Activated B cell treated with CpG ODN at 0.5 μM for 24 hours (primary cell): ENCODE data around the gene SAMD4A. TPM values are rescaled to one million over a fixed set of nuclear protein-coding genes. Genes with fewer than 3 reads are reported as not detected.

Source experiments
- ATAC-seq: fragments of 200-7000 bp; cut with Tn5 transposase; one replicate; pipeline ENCODE4 v1.10.0; 2021; ENCODE audit warnings: low read depth, mild to moderate bottlenecking, moderate library complexity
- CTCF ChIA-PET: fragments of 350-600 bp; sonication (Branson Sonifier 250); formaldehyde crosslinking; loops from one replicate; lab custom pipeline; 2021; ENCODE audit warnings: antibody characterized with exemption; lab: Charles Lee
- POLR2A ChIA-PET: fragments of 350-600 bp; sonication (Branson Sonifier 250); formaldehyde crosslinking; loops from one replicate; lab custom pipeline; 2021; ENCODE audit warnings: antibody characterized with exemption; lab: Charles Lee
- DNase-seq: peaks from one replicate; pipeline ENCODE4 v3.0.0; 2022
- H3K27ac Mint-ChIP-seq: one replicate; pipeline ENCODE4 v1.8.0; 2020; ENCODE audit warnings: mixed read lengths
- H3K27me3 Mint-ChIP-seq: one replicate; pipeline ENCODE4 v1.8.0; 2021; ENCODE audit warnings: mixed read lengths
- H3K36me3 Mint-ChIP-seq: one replicate; pipeline ENCODE4 v1.8.0; 2021; ENCODE audit warnings: low read depth, mixed read lengths
- H3K4me1 Mint-ChIP-seq: one replicate; pipeline ENCODE4 v1.8.0; 2021; ENCODE audit warnings: mixed read lengths
- H3K4me3 Mint-ChIP-seq: one replicate; pipeline ENCODE4 v1.8.0; 2020; ENCODE audit warnings: mild to moderate bottlenecking, mixed read lengths
- H3K9me3 Mint-ChIP-seq: one replicate; pipeline ENCODE4 v1.8.0; 2020; ENCODE audit warnings: mixed read lengths
- intact Hi-C: fragments of 100-400 bp; cut with micrococcal nuclease; formaldehyde crosslinking; loops from one replicate; pipeline ENCODE4 v1.15.1; 2024
- total RNA-seq: library from RNA; stranded (reverse); gene quantifications from 2 replicates; pipeline ENCODE4 v1.2.3, GENCODE V29; 2022
- TF ChIP-seq, protein P1 (sequence below): fragments of 200-600 bp; IDR thresholded peaks from one replicate; pipeline ENCODE4 v1.8.0; 2022; ENCODE audit warnings: antibody characterized with exemption, mild to moderate bottlenecking

Gene SAMD4A, protein sequence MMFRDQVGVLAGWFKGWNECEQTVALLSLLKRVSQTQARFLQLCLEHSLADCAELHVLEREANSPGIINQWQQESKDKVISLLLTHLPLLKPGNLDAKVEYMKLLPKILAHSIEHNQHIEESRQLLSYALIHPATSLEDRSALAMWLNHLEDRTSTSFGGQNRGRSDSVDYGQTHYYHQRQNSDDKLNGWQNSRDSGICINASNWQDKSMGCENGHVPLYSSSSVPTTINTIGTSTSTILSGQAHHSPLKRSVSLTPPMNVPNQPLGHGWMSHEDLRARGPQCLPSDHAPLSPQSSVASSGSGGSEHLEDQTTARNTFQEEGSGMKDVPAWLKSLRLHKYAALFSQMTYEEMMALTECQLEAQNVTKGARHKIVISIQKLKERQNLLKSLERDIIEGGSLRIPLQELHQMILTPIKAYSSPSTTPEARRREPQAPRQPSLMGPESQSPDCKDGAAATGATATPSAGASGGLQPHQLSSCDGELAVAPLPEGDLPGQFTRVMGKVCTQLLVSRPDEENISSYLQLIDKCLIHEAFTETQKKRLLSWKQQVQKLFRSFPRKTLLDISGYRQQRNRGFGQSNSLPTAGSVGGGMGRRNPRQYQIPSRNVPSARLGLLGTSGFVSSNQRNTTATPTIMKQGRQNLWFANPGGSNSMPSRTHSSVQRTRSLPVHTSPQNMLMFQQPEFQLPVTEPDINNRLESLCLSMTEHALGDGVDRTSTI
- 6.4 and 8.7 TPM in 2 replicates for total RNA-seq

DNA sequence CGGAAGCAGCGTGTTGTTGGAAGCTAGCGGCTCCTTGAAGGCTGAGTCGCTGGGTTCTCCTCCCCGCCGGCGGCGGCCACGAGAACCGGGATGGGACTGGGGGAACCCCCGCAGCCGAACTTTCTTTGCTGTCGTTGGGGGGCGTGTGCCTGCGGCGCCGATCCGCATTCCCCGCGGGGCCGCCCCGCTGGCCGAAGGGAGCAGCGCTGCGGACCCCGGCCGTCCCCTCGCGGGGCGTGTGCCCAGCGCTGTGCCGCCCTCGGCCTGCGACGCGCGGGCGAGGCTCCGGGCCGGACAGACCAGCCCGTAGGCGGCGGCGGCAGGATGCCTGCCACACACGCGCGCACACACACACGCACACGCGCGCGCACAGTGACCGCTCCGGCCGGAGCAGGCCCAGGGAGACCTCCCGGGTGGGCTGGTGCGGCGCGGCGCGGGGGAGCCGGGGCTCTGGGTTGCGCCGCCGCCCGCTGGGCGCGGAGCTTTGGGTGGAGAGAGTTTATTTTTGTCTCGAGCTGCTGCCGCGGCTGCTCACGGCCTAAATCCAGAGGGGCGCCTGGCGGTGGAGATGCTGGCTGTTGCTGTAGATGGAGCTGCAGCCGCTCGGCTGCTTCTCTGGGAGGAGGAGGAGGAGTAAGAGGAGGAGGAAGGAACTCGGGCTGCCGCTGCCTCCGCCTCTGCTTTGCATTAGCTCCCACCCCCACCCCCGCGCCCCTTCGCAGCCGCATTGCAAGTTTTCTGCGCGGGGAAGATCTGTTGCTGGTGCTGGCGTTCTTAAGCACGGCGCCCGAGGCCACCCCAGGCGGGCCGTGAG lies at the start of gene SAMD4A:
Gene SAMD4A (plus strand): TSS at position 719 of the 814 bp plus-strand sequence. CDS start 789 bp downstream, outside the sequence.
- peaks cover 4% of the 10 kb centered on the region for H3K27me3 Mint-ChIP-seq
- DNase-seq (peak; percentile 63), ATAC-seq (peak; percentile 30)
- peaks cover 4% of the 10 kb centered on the region for H3K36me3 Mint-ChIP-seq
- POLR2A ChIA-PET = interaction anchor here (0.5 to 3.5 kb wide), 16 partner anchors 18 to 506 kb away, joined by 3 to 67 read pairs (median 3); partner anchors contain the start of genes CGRRF1 and GMFB
- H3K27ac Mint-ChIP-seq = peak within 1 kb of the TSS; percentile 96
- H3K9me3 Mint-ChIP-seq = no peaks in the 10 kb centered on the region
- H3K4me3 Mint-ChIP-seq = peak within 1 kb of the TSS; percentile 99
- CTCF ChIA-PET = interaction anchor here (0.9 to 6.3 kb wide), 14 partner anchors 57 to 336 kb away, joined by 3 to 48 read pairs (median 5); partner anchors contain the start of genes CGRRF1 and GCH1
- H3K4me1 Mint-ChIP-seq = peaks cover 28% of the 10 kb centered on the region
- intact Hi-C loops = loop anchor here (1.0 to 5.0 kb wide), 11 partner anchors 57 to 1414 kb away; partner anchors contain the start of genes CGRRF1, CNIH1, DDHD1 and FBXO34
- TF ChIP-seq, protein P1, sequence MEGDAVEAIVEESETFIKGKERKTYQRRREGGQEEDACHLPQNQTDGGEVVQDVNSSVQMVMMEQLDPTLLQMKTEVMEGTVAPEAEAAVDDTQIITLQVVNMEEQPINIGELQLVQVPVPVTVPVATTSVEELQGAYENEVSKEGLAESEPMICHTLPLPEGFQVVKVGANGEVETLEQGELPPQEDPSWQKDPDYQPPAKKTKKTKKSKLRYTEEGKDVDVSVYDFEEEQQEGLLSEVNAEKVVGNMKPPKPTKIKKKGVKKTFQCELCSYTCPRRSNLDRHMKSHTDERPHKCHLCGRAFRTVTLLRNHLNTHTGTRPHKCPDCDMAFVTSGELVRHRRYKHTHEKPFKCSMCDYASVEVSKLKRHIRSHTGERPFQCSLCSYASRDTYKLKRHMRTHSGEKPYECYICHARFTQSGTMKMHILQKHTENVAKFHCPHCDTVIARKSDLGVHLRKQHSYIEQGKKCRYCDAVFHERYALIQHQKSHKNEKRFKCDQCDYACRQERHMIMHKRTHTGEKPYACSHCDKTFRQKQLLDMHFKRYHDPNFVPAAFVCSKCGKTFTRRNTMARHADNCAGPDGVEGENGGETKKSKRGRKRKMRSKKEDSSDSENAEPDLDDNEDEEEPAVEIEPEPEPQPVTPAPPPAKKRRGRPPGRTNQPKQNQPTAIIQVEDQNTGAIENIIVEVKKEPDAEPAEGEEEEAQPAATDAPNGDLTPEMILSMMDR = no peak

- Mint-ChIP-seq H3K4me3 (no peak overlapping the region), H3K9me3 (no peaks in the 10 kb centered on the region), H3K27ac (no peak overlapping the region), H3K27me3 (no peaks in the 10 kb centered on the region), H3K4me1 (no peaks in the 10 kb centered on the region), H3K36me3 (peaks cover 54% of the 10 kb centered on the region)
- ATAC-seq (no peak), DNase-seq (no peak)
- ChIA-PET CTCF (no interaction called here), POLR2A (no interaction called here)
- TF ChIP-seq, protein P1 = no peak
- intact Hi-C loops = no loop called here
Observed at GRCh38 chr14:54524410-54524809, 42.5 kb upstream of the SAMD4A start.

- no peak overlapping the region for H3K27ac Mint-ChIP-seq
- TF ChIP-seq, protein P1 = no peak
- ChIA-PET CTCF (no interaction called here), POLR2A (no interaction called here)
- H3K36me3 Mint-ChIP-seq = peaks cover 46% of the 10 kb centered on the region
- H3K4me1 Mint-ChIP-seq = peaks cover 12% of the 10 kb centered on the region
- intact Hi-C loops = no loop called here
- DNase-seq = no peak
- H3K27me3 Mint-ChIP-seq = no peaks in the 10 kb centered on the region
- ATAC-seq = no peak
- no peak overlapping the region for H3K4me3 Mint-ChIP-seq
- no peaks in the 10 kb centered on the region for H3K9me3 Mint-ChIP-seq
Observed at GRCh38 chr14:54528973-54529372, 38.0 kb upstream of the SAMD4A start.

DNA sequence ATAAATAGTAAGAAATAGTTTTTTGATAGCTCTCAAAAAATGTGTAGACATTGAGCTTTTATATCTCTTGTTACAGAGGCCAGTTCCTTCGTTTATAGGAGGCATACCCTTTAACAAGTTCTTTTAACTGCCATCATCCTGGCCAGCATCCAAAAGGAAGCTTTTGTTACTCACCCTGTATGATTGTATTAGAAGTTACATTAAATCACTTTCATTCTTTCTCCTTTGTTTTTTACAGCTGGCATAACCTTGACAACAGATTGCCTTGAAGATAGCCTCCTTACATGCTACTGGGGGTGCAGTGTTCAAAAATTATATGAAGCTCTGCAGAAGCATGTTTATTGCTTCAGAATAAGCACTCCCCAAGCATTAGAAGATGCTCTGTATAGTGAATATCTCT lies 37.1 kb upstream of the SAMD4A start:
- no peak overlapping the region for H3K4me3 Mint-ChIP-seq
- CTCF ChIA-PET = no interaction called here
- TF ChIP-seq, protein P1 = no peak
- no peaks in the 10 kb centered on the region for H3K9me3 Mint-ChIP-seq
- intact Hi-C loops = no loop called here
- DNase-seq (no peak), ATAC-seq (no peak)
- H3K27ac Mint-ChIP-seq = no peak overlapping the region
- H3K36me3 Mint-ChIP-seq = peaks cover 38% of the 10 kb centered on the region
- H3K27me3 Mint-ChIP-seq = no peaks in the 10 kb centered on the region
- peaks cover 12% of the 10 kb centered on the region for H3K4me1 Mint-ChIP-seq
- POLR2A ChIA-PET = no interaction called here
